Fibroblast of mammary gland (primary cell): ENCODE results near the gene ANKRD55.

Experiments
- DNase-seq: peaks from one replicate; pipeline ENCODE4 v3.0.0-alpha.2; 2010; ENCODE audit warnings: low read depth
- H3K4me3 ChIP-seq: 2 replicates; pipeline ENCODE4 v1.5.1; 2011; ENCODE audit warnings: low read depth, mild to moderate bottlenecking, low read length, moderate library complexity; ENCODE audit not compliant: control insufficient read depth
- CTCF ChIP-seq: conservative IDR thresholded peaks from 2 replicates; pipeline ENCODE4 v1.5.1; 2011; ENCODE audit warnings: low read depth, low read length, inconsistent platforms; ENCODE audit not compliant: control insufficient read depth, insufficient read depth

Gene ANKRD55

GRCh38 chr5:56233230-56233629 lies at the start of gene ANKRD55:
Gene ANKRD55 (minus strand): TSS chr5:56233330. CDS start chr5:56232913, 417 bp downstream.
- no peak within 1 kb of the TSS for H3K4me3 ChIP-seq
- DNase-seq = no peak
- no peak for TF ChIP-seq CTCF

GRCh38 chr5:56282216-56282615 lies 49.1 kb upstream of the ANKRD55 start:
- DNase-seq = no peak
- H3K4me3 ChIP-seq = no peak overlapping the region
- no peak for TF ChIP-seq CTCF

GRCh38 chr5:56281489-56282165 lies 48.5 kb upstream of the ANKRD55 start:
- no peak for DNase-seq
- no peak overlapping the region for H3K4me3 ChIP-seq
- TF ChIP-seq CTCF = no peak

- peak; percentile 54 for DNase-seq
- H3K4me3 ChIP-seq = no peak overlapping the region
- TF ChIP-seq CTCF = no peak
Measured at GRCh38 chr5:56279979-56280378, 46.8 kb upstream of the ANKRD55 start.

- H3K4me3 ChIP-seq = no peak overlapping the region
- DNase-seq = no peak
- TF ChIP-seq CTCF = no peak
Measured at GRCh38 chr5:56279291-56279690, 46.2 kb upstream of the ANKRD55 start.

- no peak overlapping the region for H3K4me3 ChIP-seq
- no peak for TF ChIP-seq CTCF
- DNase-seq = peak; percentile 74
Measured at GRCh38 chr5:56278335-56278753, 45.2 kb upstream of the ANKRD55 start.
